Skeletal muscle satellite cell (primary cell): ENCODE measurements around the gene LHB. TPM values are rescaled to one million over a fixed set of nuclear protein-coding genes. Genes with fewer than 3 reads are reported as not detected.

ENCODE experiments used
- H3K27me3 ChIP-seq: 2 replicates; pipeline ENCODE4 v1.7.0; 2013; ENCODE audit warnings: low read length; ENCODE audit not compliant: control insufficient read depth, insufficient read depth
- H3K36me3 ChIP-seq: 2 replicates; pipeline ENCODE4 v1.7.0; 2013; ENCODE audit warnings: mild to moderate bottlenecking, control low read depth, low read length; ENCODE audit not compliant: insufficient read depth
- H3K4me1 ChIP-seq: 2 replicates; pipeline ENCODE4 v1.7.0; 2013; ENCODE audit warnings: low read length; ENCODE audit not compliant: control insufficient read depth, insufficient read depth
- H3K4me2 ChIP-seq: 2 replicates; pipeline ENCODE4 v1.7.0; 2013; ENCODE audit warnings: mild to moderate bottlenecking, low read length
- H3K4me3 ChIP-seq: 2 replicates; pipeline ENCODE4 v1.7.0; 2013; ENCODE audit warnings: low read length
- H3K9ac ChIP-seq: 2 replicates; pipeline ENCODE4 v1.7.0; 2013; ENCODE audit warnings: mild to moderate bottlenecking, low read depth, low read length, moderate library complexity
- H3K9me3 ChIP-seq: replicated peaks from 2 replicates; pipeline ENCODE4 v1.7.0; 2013; ENCODE audit warnings: mild to moderate bottlenecking, control low read depth, low read length
- small RNA-seq: library from RNA; depleted of rRNA; stranded (forward); fragments of <200 nt; gene quantifications from one replicate; pipeline ENCODE3, GENCODE V24; 2012

The LHB gene

GRCh38 chr19:48968813-48969218 is 48.1 kb downstream of the LHB start:
- Histone ChIP-seq H3K9ac (no peak overlapping the region), H3K9me3 (no peaks in the 10 kb centered on the region), H3K4me1 (peaks cover 22% of the 10 kb centered on the region), H3K36me3 (peaks cover 50% of the 10 kb centered on the region), H3K27me3 (no peaks in the 10 kb centered on the region), H3K4me2 (no peak overlapping the region), H3K4me3 (no peak overlapping the region)

DNA sequence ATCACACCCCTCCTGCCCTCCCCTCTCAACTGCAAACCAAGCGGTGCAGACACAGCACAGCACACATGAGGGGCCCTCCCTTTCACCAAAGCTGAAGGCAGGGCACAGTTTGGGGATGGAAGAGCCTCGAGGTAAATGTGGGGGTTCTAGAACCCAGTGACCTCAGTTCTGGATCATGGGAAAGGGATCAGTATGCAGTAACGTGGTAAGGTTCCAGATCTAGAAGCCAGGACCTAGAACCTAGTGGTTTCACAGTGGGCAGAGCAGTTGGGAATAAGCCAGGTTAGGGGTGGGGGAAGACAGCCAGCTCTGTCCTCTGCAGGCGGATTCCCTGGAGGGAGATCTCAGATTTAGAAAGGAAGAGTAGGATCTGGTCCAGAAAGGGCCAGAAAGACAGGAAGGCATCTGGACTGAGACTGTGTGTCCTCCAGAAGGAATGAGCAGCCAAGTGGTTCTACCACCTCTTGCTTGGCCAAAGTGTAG is 48.7 kb downstream of the LHB start:
- no peaks in the 10 kb centered on the region for H3K9me3 ChIP-seq
- H3K36me3 ChIP-seq, result peaks cover 44% of the 10 kb centered on the region
- no peak overlapping the region for H3K9ac ChIP-seq
- H3K27me3 ChIP-seq, result no peaks in the 10 kb centered on the region
- H3K4me1 ChIP-seq, result peaks cover 28% of the 10 kb centered on the region
- no peak overlapping the region for H3K4me2 ChIP-seq
- no peak overlapping the region for H3K4me3 ChIP-seq

DNA sequence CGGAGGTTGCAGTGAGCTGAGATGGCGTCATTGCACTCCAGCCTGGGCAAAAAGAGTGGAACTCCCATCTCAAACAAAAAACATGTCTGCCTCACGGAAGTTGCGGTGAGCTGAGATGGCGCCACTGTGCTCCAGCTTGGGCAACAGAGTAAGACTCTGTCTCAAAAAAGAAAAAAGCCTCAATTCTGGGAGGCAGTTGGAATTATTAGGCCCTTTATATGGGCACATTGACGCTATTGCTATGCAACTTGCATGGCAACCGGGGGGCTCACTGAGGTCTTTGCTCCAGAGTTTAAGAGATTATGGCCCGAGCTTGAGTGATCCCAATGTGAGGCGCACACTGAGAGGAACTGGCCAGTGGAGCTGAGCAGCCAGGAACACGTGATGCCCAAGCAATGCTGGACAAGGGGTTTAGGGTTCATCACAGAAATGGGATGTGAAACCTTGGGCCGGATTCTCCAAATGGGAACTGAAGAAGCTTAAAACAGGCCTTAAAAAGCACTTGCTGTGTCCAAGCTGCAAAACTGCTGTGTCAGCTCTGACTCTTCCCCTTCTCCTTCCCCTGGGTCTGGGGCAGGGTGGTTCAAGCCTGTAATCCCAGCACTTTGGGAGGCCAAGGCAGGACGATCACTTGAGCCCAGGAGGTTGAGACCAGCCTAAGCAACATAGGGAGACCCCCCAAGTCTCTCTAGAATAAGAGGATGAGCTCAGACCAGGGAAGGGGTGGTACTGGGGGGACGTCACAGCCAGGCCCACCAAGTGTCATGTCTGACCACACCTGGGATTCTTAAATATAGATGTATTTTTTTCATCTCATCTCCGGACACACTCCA is 49.3 kb downstream of the LHB start:
- Histone ChIP-seq H3K4me2 (peak overlapping the region; percentile 97), H3K9ac (no peak overlapping the region), H3K4me3 (peak overlapping the region; percentile 91), H3K27me3 (no peaks in the 10 kb centered on the region), H3K4me1 (peaks cover 31% of the 10 kb centered on the region), H3K9me3 (no peaks in the 10 kb centered on the region), H3K36me3 (peaks cover 40% of the 10 kb centered on the region)

GRCh38 chr19:48966541-48967345 is 50.1 kb downstream of the LHB start:
- no peaks in the 10 kb centered on the region for H3K27me3 ChIP-seq
- H3K9me3 ChIP-seq, result no peaks in the 10 kb centered on the region
- peak overlapping the region; percentile 87 for H3K9ac ChIP-seq
- H3K4me1 ChIP-seq, result peaks cover 39% of the 10 kb centered on the region
- peaks cover 40% of the 10 kb centered on the region for H3K36me3 ChIP-seq
- H3K4me2 ChIP-seq, result peak overlapping the region; percentile 97
- peak overlapping the region; percentile 91 for H3K4me3 ChIP-seq

Small RNAs within 50 kb of the gene (small RNA-seq; reads per million reads assigned to genes)
- gene MIR6798, result not detected
